Heart left ventricle (tissue), 16 donors: ENCODE measurements around the gene IER5L. TPM values are rescaled to one million over a fixed set of nuclear protein-coding genes. Genes with fewer than 3 reads are reported as not detected.

ENCODE experiments used
- ATAC-seq, 4 donors: fragments of 200-7000 bp; cut with Tn5 transposase; one replicate each; pipeline ENCODE4 v1.9.1; 2020 to 2022; ENCODE audit warnings: moderate library complexity in 4 of 4, mild to moderate bottlenecking in 3 of 4, moderate number of reproducible peaks in 1 of 4
- DNase-seq, 5 donors: peaks; one replicate each; pipeline ENCODE4 v3.0.0-alpha.2; 2020
- H3K27ac ChIP-seq, 12 donors: fragments of 200-600 bp; sonication (generic) in 4 of 12; one replicate each; pipeline versions ENCODE4 v1.5.0 to v1.8.0; 2016 to 2022; ENCODE audit warnings: mild to moderate bottlenecking in 2 of 12
- H3K27me3 ChIP-seq, 9 donors: fragments of 200-600 bp; sonication (generic) in 2 of 9; one replicate each; pipeline versions ENCODE4 v1.5.1 to v1.8.0; 2016 to 2022; ENCODE audit warnings: mild to moderate bottlenecking in 3 of 9
- H3K36me3 ChIP-seq, 9 donors: fragments of 200-600 bp; sonication (generic) in 2 of 9; one replicate each; pipeline versions ENCODE4 v1.5.0 to v1.8.0; 2018 to 2022; ENCODE audit warnings: mild to moderate bottlenecking in 2 of 9
- H3K4me1 ChIP-seq, 12 donors: fragments of 200-600 bp; sonication (generic) in 4 of 12; one replicate each; pipeline versions ENCODE4 v1.5.0 to v1.8.0; 2016 to 2022; ENCODE audit warnings: mild to moderate bottlenecking in 3 of 12
- H3K4me3 ChIP-seq, 12 donors: fragments of 200-600 bp; sonication (generic) in 4 of 12; one replicate each; pipeline versions ENCODE4 v1.5.0 to v1.8.0; 2017 to 2022; ENCODE audit warnings: mild to moderate bottlenecking in 9 of 12, moderate library complexity in 4 of 12
- H3K9me3 ChIP-seq, 12 donors: fragments of 200-600 bp; sonication (generic) in 4 of 12; one replicate each; pipeline versions ENCODE4 v1.5.0 to v1.8.0; 2016 to 2022; ENCODE audit warnings: mild to moderate bottlenecking in 1 of 12
- CTCF ChIP-seq, 12 donors: fragments of 200-600 bp; sonication (generic) in 4 of 12; IDR thresholded peaks; one replicate each; pipeline versions ENCODE4 v1.5.0 to v1.8.0; 2018 to 2022; ENCODE audit warnings: antibody characterized with exemption in 12 of 12, mild to moderate bottlenecking in 5 of 12
- POLR2A ChIP-seq, 2 donors: fragments of 450-650 bp; IDR thresholded peaks; one replicate each; pipeline ENCODE4 v1.6.1; 2017; ENCODE audit warnings: antibody characterized with exemption in 2 of 2, mild to moderate bottlenecking in 2 of 2, moderate library complexity in 2 of 2
- WGBS, 4 donors: extraction: QIAGEN DNeasy Blood & Tissue Kit in 2 of 4; methylation state at CpG; one replicate each; pipeline versions ENCODE4 v1.1.5 to v1.1.7; 2013 to 2018; 5-methylcytosine and 5-hydroxymethylcytosine counted together
- intact Hi-C, 10 donors: fragments of 100-400 bp; cut with DNase I; formaldehyde crosslinking; loops; one replicate each; pipeline versions ENCODE4 v1.11.1 to v1.14.2; 2022
- polyA plus RNA-seq, 2 donors: library from polyadenylated mRNA; stranded (reverse); fragments of 200-250 nt; gene quantifications; one replicate each; pipeline ENCODE4 v1.2.3, GENCODE V29; 2013
- total RNA-seq, 9 donors: library from RNA; depleted of rRNA in 2 of 9; stranded (reverse); fragments of >200 nt in 2 of 9; fragmentation: NEBNext Ultra II Directional in 3 of 9; extraction: Animal tissue kit (Norgen Biotek cat#: 25700) in 3 of 9; gene quantifications; one replicate each; pipeline versions ENCODE4 v1.1.0 to v1.2.4, GENCODE V29; 2016 to 2023
- donor health status: ischemic (EF 13 %, LVEDD 7.1; RV severe dilation, severe dysfunction).
- donor health status: healthy with polysubstance abuse.
- donor health status: DM: no; HTN: yes; CAD: no.
- donor health status: DM: no; HTN: no; CAD: no.
- donor health status: ischemic (EF 25% LVEDD 6.9; RV normal size, moderate dysfunction).
- donor health status: ischemic (EF 25% LVEDD 5.7; RV mildly dilated, moderate dysfunction).
- donor health status: healthy.
- donor health status: DM: yes; HTN: yes; CAD: no.
- donor health status: ischemic (EF 35%, LVEDD 5.7; RV mildly dilated, moderate dysfunction).
- donor health status: nonischemic (EF 11% LVEDD 7.7; RV severe dilation, severe dysfunction).
- donor health status: DM: yes; HTN: yes; CAD: no.
- donor health status: PGD.
- donor health status: ischemic (EF 29% LVEDD 5.4; RV normal size, mild dysfunction).
- donor health status: nonischemic (EF 23%, LVEDD 6.1; RV moderate dilation, normal function).

Gene IER5L
- total and polyA plus RNA-seq, 11 donors = 2.8 to 18.4 (median 5.5) TPM

GRCh38 chr9:129148463-129149204 is 29.4 kb downstream of the IER5L start:
- no peak for DNase-seq
- Histone ChIP-seq H3K4me1 (peaks cover 6 to 63% (median 46%) of the 10 kb centered on the region in 12 donors), H3K27me3 (no peaks in the 10 kb centered on the region), H3K27ac (peak overlapping the region in 9 of 12 donors; percentile 12 to 100 (median 100)), H3K36me3 (peaks cover 0 to 48% (median 26%) of the 10 kb centered on the region in 9 donors), H3K4me3 (no peak overlapping the region), H3K9me3 (no peaks in the 10 kb centered on the region)
- 70 to 81% (median 74%) methylated on average over 6 of the region's 6 CpGs for WGBS, 4 donors
- intact Hi-C loops = no loop called here
- no peak for ATAC-seq
- no peak for TF ChIP-seq CTCF (IDR thresholded peaks at IDR 0.05)
- TF ChIP-seq POLR2A (IDR thresholded peaks at IDR 0.05) = no peak

- DNase-seq (peak in 3 of 5 donors; percentile 42 to 60 (median 54)), ATAC-seq (peak in 1 of 4 donors; percentile 6)
- Histone ChIP-seq H3K4me3 (peak overlapping the region in 2 of 12 donors; percentile 7 to 24), H3K27me3 (no peaks in the 10 kb centered on the region), H3K9me3 (no peaks in the 10 kb centered on the region), H3K27ac (peak overlapping the region; percentile 64 to 100 (median 100)), H3K4me1 (peaks cover 19 to 84% (median 68%) of the 10 kb centered on the region in 12 donors), H3K36me3 (peaks cover 0 to 54% (median 20%) of the 10 kb centered on the region in 9 donors)
- intact Hi-C loops = no loop called here
- no peak for TF ChIP-seq POLR2A (IDR thresholded peaks at IDR 0.05)
- no peak for TF ChIP-seq CTCF (IDR thresholded peaks at IDR 0.05)
- 14 to 25% (median 19%) methylated on average over 5 to 8 of the region's 8 CpGs for WGBS, 4 donors
Observed at GRCh38 chr9:129146441-129146941, 31.6 kb downstream of the IER5L start.

DNA sequence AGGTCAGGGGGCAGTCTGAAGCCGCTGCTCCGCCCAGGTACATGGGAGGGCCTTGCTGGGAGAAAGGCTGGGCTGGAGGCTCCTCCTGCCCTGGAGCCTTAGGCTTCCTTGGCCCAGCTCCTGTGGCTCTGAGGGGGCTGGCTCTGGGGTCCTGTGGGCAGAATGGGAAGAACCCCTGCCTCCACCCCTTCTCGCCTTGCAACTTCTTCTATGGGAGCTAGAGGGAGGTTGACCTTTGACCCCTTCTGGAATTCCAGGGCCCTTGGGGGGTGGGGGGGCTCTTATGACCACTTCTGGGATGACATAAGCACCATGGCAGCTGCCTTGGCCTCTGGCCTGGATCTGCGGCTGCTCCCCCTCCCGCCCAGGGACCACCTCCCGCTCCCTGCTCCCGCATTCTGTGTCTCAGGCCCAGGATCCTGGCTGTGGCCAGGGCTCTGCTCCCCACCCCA is 32.2 kb downstream of the IER5L start:
- Histone ChIP-seq H3K27ac (peak overlapping the region; percentile 64 to 100 (median 100)), H3K36me3 (peaks cover 0 to 50% (median 18%) of the 10 kb centered on the region in 9 donors), H3K4me1 (peaks cover 24 to 91% (median 74%) of the 10 kb centered on the region in 12 donors), H3K4me3 (peak overlapping the region in 2 of 12 donors; percentile 7 to 21), H3K27me3 (no peaks in the 10 kb centered on the region), H3K9me3 (no peaks in the 10 kb centered on the region)
- ATAC-seq (peak in 1 of 4 donors; percentile 5), DNase-seq (peak in 4 of 5 donors; percentile 71 to 76 (median 74))
- intact Hi-C loops = loop anchor here in 1 of 10 donors (2.0 kb wide), 1 partner anchor 21 kb away; no protein-coding TSS in a partner anchor
- WGBS, 4 donors = 27 to 41% (median 35%) methylated on average over 5 to 7 of the region's 7 CpGs
- peak in 1 of 12 donors; percentile 5 for TF ChIP-seq CTCF (IDR thresholded peaks at IDR 0.05)
- TF ChIP-seq POLR2A (IDR thresholded peaks at IDR 0.05) = no peak

GRCh38 chr9:129145316-129145715 is 32.7 kb downstream of the IER5L start:
- no peaks in the 10 kb centered on the region for H3K9me3 ChIP-seq
- no peak for ATAC-seq
- no peak for DNase-seq
- intact Hi-C loops = loop anchor here in 1 of 10 donors (2.0 kb wide), 1 partner anchor 21 kb away; no protein-coding TSS in a partner anchor
- 29 to 63% (median 43%) methylated on average over 2 of the region's 2 CpGs for WGBS, 4 donors
- peak overlapping the region in 2 of 12 donors; percentile 7 to 21 for H3K4me3 ChIP-seq
- no peak for TF ChIP-seq POLR2A (IDR thresholded peaks at IDR 0.05)
- TF ChIP-seq CTCF (IDR thresholded peaks at IDR 0.05) = no peak
- H3K27ac ChIP-seq = peak overlapping the region; percentile 64 to 100 (median 100)
- no peaks in the 10 kb centered on the region for H3K27me3 ChIP-seq
- H3K36me3 ChIP-seq = peaks cover 0 to 48% (median 16%) of the 10 kb centered on the region in 9 donors
- peaks cover 25 to 94% (median 79%) of the 10 kb centered on the region in 12 donors for H3K4me1 ChIP-seq
